ENCODE measurements around the gene OR6C70. TPM values are rescaled to one million over a fixed set of nuclear protein-coding genes. Genes with fewer than 3 reads are reported as not detected.
"Not testable (repeated sequence)": the region's sequence is repeated elsewhere in the genome, so short reads cannot be mapped to it uniquely, and the experiment has no call there.

The OR6C70 gene
- total RNA-seq, 1 experiment from 2014 or later = not detected

DNA sequence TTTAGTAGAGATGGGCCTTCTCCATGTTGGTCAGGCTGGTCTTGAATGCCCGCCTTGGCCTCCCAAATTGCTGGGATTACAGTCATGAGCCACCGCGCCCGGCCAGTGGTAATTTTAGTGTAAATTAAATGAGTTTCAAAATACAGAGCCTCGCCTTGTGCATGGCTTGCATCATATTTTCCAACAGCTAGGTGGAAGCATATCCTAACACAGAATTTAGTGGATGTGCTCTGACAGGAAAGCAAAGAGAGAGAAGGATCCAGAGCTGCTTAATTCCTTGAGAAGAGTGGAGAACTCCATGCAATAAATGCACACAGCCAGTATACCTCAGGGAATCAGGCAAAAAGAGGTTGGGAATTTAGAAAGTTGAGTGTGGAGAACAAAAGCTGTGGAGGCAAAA, 23.6 kb downstream of the OR6C70 start:
- Mint-ChIP-seq H3K4me1 (ENCODE audit: low read depth, unreplicated experiment) (no peaks in the 10 kb centered on the region), H3K27me3 (ENCODE audit: unreplicated experiment) (no peaks in the 10 kb centered on the region), H3K9me3 (ENCODE audit: low read depth, unreplicated experiment) (no peaks in the 10 kb centered on the region), H3K27ac (ENCODE audit: unreplicated experiment) (no peak overlapping the region), H3K36me3 (ENCODE audit: insufficient read depth, unreplicated experiment) (no peaks in the 10 kb centered on the region), H3K4me3 (ENCODE audit: low read depth, unreplicated experiment) (no peak overlapping the region)
- intact Hi-C loops (cut with micrococcal nuclease; ENCODE audit: unreplicated experiment) = loop anchor here (1.0 kb wide), 1 partner anchor 173 kb away; no protein-coding TSS in a partner anchor
- CTCF ChIA-PET = no interaction called here
- no peak for DNase-seq
- BruUV-seq (replicated peaks) = no TSS peak
- TF ChIP-seq, protein P1, sequence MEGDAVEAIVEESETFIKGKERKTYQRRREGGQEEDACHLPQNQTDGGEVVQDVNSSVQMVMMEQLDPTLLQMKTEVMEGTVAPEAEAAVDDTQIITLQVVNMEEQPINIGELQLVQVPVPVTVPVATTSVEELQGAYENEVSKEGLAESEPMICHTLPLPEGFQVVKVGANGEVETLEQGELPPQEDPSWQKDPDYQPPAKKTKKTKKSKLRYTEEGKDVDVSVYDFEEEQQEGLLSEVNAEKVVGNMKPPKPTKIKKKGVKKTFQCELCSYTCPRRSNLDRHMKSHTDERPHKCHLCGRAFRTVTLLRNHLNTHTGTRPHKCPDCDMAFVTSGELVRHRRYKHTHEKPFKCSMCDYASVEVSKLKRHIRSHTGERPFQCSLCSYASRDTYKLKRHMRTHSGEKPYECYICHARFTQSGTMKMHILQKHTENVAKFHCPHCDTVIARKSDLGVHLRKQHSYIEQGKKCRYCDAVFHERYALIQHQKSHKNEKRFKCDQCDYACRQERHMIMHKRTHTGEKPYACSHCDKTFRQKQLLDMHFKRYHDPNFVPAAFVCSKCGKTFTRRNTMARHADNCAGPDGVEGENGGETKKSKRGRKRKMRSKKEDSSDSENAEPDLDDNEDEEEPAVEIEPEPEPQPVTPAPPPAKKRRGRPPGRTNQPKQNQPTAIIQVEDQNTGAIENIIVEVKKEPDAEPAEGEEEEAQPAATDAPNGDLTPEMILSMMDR (IDR thresholded peaks at IDR 0.05; ENCODE audit: unreplicated experiment) = no peak

DNA sequence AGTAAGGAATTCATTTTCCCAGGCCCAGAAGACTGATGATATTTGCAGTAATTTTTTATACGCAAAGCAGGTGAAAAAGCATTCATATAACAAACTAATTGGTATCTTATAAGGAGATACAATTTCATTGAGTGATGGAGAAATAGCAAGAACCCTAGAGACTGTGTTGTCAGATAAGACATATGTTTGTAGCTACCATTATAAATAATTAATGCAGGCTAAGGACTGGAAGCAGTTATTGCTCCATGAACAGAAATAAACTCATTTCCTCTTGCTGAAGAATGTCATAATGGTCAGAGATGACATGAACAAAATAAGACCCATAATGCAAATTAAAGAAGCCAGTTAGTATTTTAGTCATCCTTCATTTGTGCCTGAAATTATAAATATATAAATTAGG, 24.6 kb downstream of the OR6C70 start:
- Mint-ChIP-seq H3K4me3 (ENCODE audit: low read depth, unreplicated experiment) (no peak overlapping the region), H3K27ac (ENCODE audit: unreplicated experiment) (no peak overlapping the region), H3K27me3 (ENCODE audit: unreplicated experiment) (no peaks in the 10 kb centered on the region), H3K36me3 (ENCODE audit: insufficient read depth, unreplicated experiment) (no peaks in the 10 kb centered on the region), H3K4me1 (ENCODE audit: low read depth, unreplicated experiment) (no peaks in the 10 kb centered on the region), H3K9me3 (ENCODE audit: low read depth, unreplicated experiment) (no peaks in the 10 kb centered on the region)
- CTCF ChIA-PET = no interaction called here
- intact Hi-C loops (cut with micrococcal nuclease; ENCODE audit: unreplicated experiment) = no loop called here
- TF ChIP-seq, protein P1 (IDR thresholded peaks at IDR 0.05; ENCODE audit: unreplicated experiment) = no peak
- no peak for DNase-seq
- BruUV-seq (replicated peaks) = no TSS peak

DNA sequence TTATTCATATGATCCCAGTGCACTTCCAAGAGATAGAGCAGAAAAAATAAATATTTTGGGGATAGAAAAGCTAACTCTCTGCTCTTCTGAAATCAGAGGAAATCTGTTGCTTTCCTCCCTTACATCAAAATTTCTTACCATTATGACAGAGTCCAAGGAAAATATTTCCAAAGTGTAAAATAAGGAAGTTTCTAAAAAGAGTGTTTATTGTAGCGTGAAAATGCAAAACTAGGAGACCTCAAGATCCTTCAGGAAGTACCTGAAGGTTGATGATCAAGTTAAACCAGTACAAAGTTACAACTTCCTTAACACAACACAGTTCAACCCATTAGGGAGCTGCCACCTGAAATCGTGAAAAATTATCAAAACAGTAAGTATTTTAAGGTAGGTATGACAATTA, 26.2 kb downstream of the OR6C70 start, which contains the start of gene OR6C2:
Gene OR6C2, plus strand, starts transcription at position 301 of the 400 bp plus-strand sequence. CDS start 8,138 bp downstream, outside the sequence.
- TF ChIP-seq, protein P1 (IDR thresholded peaks at IDR 0.05; ENCODE audit: unreplicated experiment) = no peak
- no peaks in the 10 kb centered on the region for H3K27me3 Mint-ChIP-seq (ENCODE audit: unreplicated experiment)
- CTCF ChIA-PET = no interaction called here

DNA sequence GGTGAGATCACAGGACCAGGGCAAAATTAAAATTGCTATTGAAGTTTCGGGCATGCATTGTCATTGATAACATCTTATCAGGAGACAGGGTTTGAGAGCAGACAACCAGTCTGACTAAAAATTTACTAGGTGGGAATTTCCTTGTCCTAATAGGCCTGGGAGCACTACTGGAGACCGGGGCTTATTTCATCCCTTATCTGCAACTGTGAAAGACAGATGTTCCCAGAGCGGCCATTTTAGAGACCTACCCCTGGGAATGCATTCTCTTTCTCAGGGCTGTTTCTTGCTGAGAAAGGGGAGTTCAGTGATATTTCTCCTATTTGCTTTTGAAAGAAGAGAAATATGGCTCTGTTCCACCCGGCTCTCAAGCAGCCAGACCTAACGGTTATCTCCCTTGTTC, 28.7 kb downstream of the OR6C70 start:
- H3K4me1 Mint-ChIP-seq (ENCODE audit: low read depth, unreplicated experiment); H3K36me3 Mint-ChIP-seq (ENCODE audit: insufficient read depth, unreplicated experiment); BruUV-seq (replicated peaks); H3K9me3 Mint-ChIP-seq (ENCODE audit: low read depth, unreplicated experiment); H3K4me3 Mint-ChIP-seq (ENCODE audit: low read depth, unreplicated experiment); CTCF ChIA-PET; DNase-seq; H3K27ac Mint-ChIP-seq (ENCODE audit: unreplicated experiment); intact Hi-C loops (cut with micrococcal nuclease; ENCODE audit: unreplicated experiment); H3K27me3 Mint-ChIP-seq (ENCODE audit: unreplicated experiment): not testable (repeated sequence)

More for the DNA sequence above, 26.2 kb downstream of the OR6C70 start, which contains the start of gene OR6C2:
- intact Hi-C loops (cut with micrococcal nuclease; ENCODE audit: unreplicated experiment) = no loop called here
- no peaks in the 10 kb centered on the region for H3K9me3 Mint-ChIP-seq (ENCODE audit: low read depth, unreplicated experiment)
- no peak within 1 kb of the TSS for H3K4me3 Mint-ChIP-seq (ENCODE audit: low read depth, unreplicated experiment)
- no peaks in the 10 kb centered on the region for H3K36me3 Mint-ChIP-seq (ENCODE audit: insufficient read depth, unreplicated experiment)
- BruUV-seq (replicated peaks) = no TSS peak
- DNase-seq = no peak
- no peaks in the 10 kb centered on the region for H3K4me1 Mint-ChIP-seq (ENCODE audit: low read depth, unreplicated experiment)
- H3K27ac Mint-ChIP-seq (ENCODE audit: unreplicated experiment) = no peak within 1 kb of the TSS

DNA sequence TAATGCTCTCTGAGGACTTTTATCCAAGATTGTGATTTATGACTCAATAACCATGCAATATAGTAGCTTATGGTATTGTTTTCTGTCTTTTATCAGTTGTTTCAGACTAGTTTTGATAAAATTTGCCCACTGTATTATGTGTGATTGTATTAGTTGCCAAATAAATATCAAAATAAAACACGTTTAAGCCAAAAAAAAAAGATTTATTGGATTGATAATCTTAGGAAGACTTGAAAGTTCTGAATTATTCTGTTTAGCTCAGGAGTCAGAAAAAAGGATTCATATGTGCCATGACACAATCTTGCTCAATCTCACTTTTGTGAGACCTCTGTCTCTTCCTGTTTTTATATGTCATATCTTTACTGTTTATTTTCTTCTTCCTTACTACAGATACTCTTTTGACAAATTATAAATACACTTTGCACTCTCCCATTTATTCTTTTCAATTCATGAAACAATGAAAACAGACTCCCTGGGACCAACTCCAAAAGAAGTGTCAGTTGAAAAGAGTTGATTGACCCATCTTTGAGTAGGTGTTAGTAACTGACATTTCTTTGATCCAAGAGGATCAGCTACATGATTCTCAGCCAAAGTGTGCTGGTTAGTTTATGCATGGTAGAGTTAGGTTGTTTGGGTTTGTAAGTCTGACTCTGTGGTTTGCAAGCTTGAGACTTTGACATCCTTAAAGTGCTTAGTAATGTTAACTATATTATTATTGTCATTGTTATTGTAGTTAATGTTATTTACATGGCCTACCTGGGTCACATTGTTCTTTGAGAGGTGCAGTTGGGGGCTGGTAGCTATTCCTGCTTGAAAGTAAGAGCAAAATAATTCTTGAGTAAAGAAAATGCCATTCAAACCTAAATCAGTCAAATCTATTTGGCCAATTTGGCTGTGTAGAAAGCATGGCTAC, 41.4 kb downstream of the OR6C70 start:
- Mint-ChIP-seq H3K36me3 (ENCODE audit: insufficient read depth, unreplicated experiment) (no peaks in the 10 kb centered on the region), H3K9me3 (ENCODE audit: low read depth, unreplicated experiment) (no peaks in the 10 kb centered on the region), H3K4me1 (ENCODE audit: low read depth, unreplicated experiment) (no peaks in the 10 kb centered on the region), H3K27me3 (ENCODE audit: unreplicated experiment) (no peaks in the 10 kb centered on the region), H3K4me3 (ENCODE audit: low read depth, unreplicated experiment) (no peak overlapping the region), H3K27ac (ENCODE audit: unreplicated experiment) (no peak overlapping the region)
- intact Hi-C loops (cut with micrococcal nuclease; ENCODE audit: unreplicated experiment) = no loop called here
- DNase-seq = no peak
- TF ChIP-seq, protein P1 (IDR thresholded peaks at IDR 0.05; ENCODE audit: unreplicated experiment) = no peak
- CTCF ChIA-PET = no interaction called here
- BruUV-seq (replicated peaks) = no TSS peak

All from Calu3 (cell line).